Keratinocyte (primary cell): ENCODE results near the gene TMEM258. TPM values are rescaled to one million over a fixed set of nuclear protein-coding genes. Genes with fewer than 3 reads are reported as not detected.

Source experiments
- DNase-seq: peaks from one replicate; pipeline ENCODE4 v3.0.0-alpha.2; 2011; ENCODE audit warnings: low read depth, missing footprints, low spot score
- FAIRE-seq: peaks from 2 replicates; lab custom pipeline; 2011; peaks lifted over from hg19 to GRCh38; lab: Jason Lieb, UNC
- H2AFZ ChIP-seq: 2 replicates; pipeline ENCODE4 v1.6.0; 2012; ENCODE audit warnings: low read length, control low read depth, inconsistent platforms; ENCODE audit not compliant: control insufficient read depth
- H3K27ac ChIP-seq: 2 replicates; pipeline ENCODE4 v1.5.1; 2011; ENCODE audit warnings: low read length; ENCODE audit not compliant: control insufficient read depth, insufficient read depth
- H3K27me3 ChIP-seq: 3 replicates; pipeline ENCODE4 v1.6.0; 2011; ENCODE audit warnings: low read length; ENCODE audit not compliant: control insufficient read depth, insufficient read depth; ENCODE audit errors: extremely low read depth
- H3K36me3 ChIP-seq, 2 experiments: 2 replicates in 1 of 2; 3 replicates in 1 of 2; pipeline ENCODE4 v1.5.1; 2011; ENCODE audit warnings: low read length in 2 of 2, mild to moderate bottlenecking in 1 of 2; ENCODE audit not compliant: control insufficient read depth in 2 of 2, insufficient read depth in 2 of 2; ENCODE audit errors: extremely low read depth in 1 of 2
- H3K4me1 ChIP-seq: 3 replicates; pipeline ENCODE4 v1.5.1; 2011; ENCODE audit warnings: low read length; ENCODE audit not compliant: control insufficient read depth, insufficient read depth; ENCODE audit errors: extremely low read depth
- H3K4me2 ChIP-seq: 3 replicates; pipeline ENCODE4 v1.6.0; 2011; ENCODE audit warnings: low read depth, low read length; ENCODE audit not compliant: control insufficient read depth, insufficient read depth; ENCODE audit errors: extremely low read depth
- H3K4me3 ChIP-seq, 3 experiments: fragments of 200-600 bp in 1 of 3; sonication (generic) in 1 of 3; 2 replicates in 2 of 3; 3 replicates in 1 of 3; pipeline ENCODE4 v1.5.1; 2011 to 2016; ENCODE audit warnings: low read length in 3 of 3, mild to moderate bottlenecking in 3 of 3, control low read depth in 2 of 3, inconsistent platforms in 1 of 3, low read depth in 1 of 3, mixed read lengths in 1 of 3, mixed run types in 1 of 3, moderate library complexity in 1 of 3; ENCODE audit not compliant: control insufficient read depth in 2 of 3, insufficient read depth in 2 of 3; ENCODE audit errors: extremely low read depth in 1 of 3
- H3K79me2 ChIP-seq: 2 replicates; pipeline ENCODE4 v1.6.0; 2012; ENCODE audit warnings: low read length; ENCODE audit not compliant: control insufficient read depth, insufficient read depth
- H3K9ac ChIP-seq: 3 replicates; pipeline ENCODE4 v1.6.0; 2011; ENCODE audit warnings: low read length; ENCODE audit not compliant: control insufficient read depth, insufficient read depth; ENCODE audit errors: extremely low read depth
- H3K9me1 ChIP-seq: 3 replicates; pipeline ENCODE4 v1.6.0; 2011; ENCODE audit warnings: low read length; ENCODE audit not compliant: control insufficient read depth, insufficient read depth; ENCODE audit errors: extremely low read depth
- H3K9me3 ChIP-seq: 2 replicates; pipeline ENCODE4 v1.5.1; 2012; ENCODE audit warnings: low read depth, low read length; ENCODE audit not compliant: control insufficient read depth
- H4K20me1 ChIP-seq: 3 replicates; pipeline ENCODE4 v1.6.0; 2011; ENCODE audit warnings: low read length; ENCODE audit not compliant: control insufficient read depth, insufficient read depth; ENCODE audit errors: extremely low read depth
- EZH2 ChIP-seq: IDR thresholded peaks from one replicate; pipeline ENCODE4 v1.6.1; 2012; ENCODE audit warnings: inconsistent platforms, mild to moderate bottlenecking, low read length, moderate library complexity
- dilution Hi-C: fragments of 300-500 bp; cut with MboI; formaldehyde crosslinking; loops from one replicate; pipeline ENCODE4 v1.7.0; 2020; ENCODE audit warnings: low sequenced_read_pairs; ENCODE audit not compliant: extremely low pct_ligation_motif_present
- polyA plus RNA-seq, 5 experiments: library from polyadenylated mRNA; depleted of rRNA in 3 of 5; stranded (reverse) in 3 of 5; stranded (forward) in 1 of 5; unstranded in 1 of 5; fragments of >200 nt; gene quantifications; 1 replicate in 1 of 5; 2 replicates in 3 of 5; 3 replicates in 1 of 5; pipeline versions ENCODE4 v1.2.1 to v1.2.3, GENCODE V29; 2011 to 2012; ENCODE audit warnings: missing spikeins in 2 of 5, low read depth in 1 of 5, low replicate concordance in 1 of 5
- TF ChIP-seq, protein P1 (sequence below), 3 experiments: IDR thresholded peaks in 1 of 3; conservative IDR thresholded peaks in 1 of 3; optimal IDR thresholded peaks in 1 of 3; 2 replicates in 2 of 3; 3 replicates in 1 of 3; pipeline versions ENCODE3 to v1.5.1; 2011; ENCODE audit warnings: low read length in 3 of 3, mild to moderate bottlenecking in 3 of 3, moderate library complexity in 2 of 3, control low read depth in 1 of 3, inconsistent platforms in 1 of 3; ENCODE audit not compliant: insufficient read depth in 2 of 3; ENCODE audit errors: extremely low read depth in 1 of 3

Gene TMEM258
- polyA plus RNA-seq, 1 donor (not counting 4 experiments of a cell fraction or from before 2014, with no cell fraction given) = 249 TPM

- H4K20me1 ChIP-seq = no peaks in the 10 kb centered on the region
- H3K36me3 ChIP-seq = peaks cover 12 to 30% of the 10 kb centered on the region in 2 experiments
- H3K79me2 ChIP-seq = no peaks in the 10 kb centered on the region
- no peak overlapping the region for H2AFZ ChIP-seq
- H3K9me3 ChIP-seq = no peaks in the 10 kb centered on the region
- FAIRE-seq (no peak), DNase-seq (no peak)
- dilution Hi-C loops = no loop called here
- no peak overlapping the region for H3K4me3 ChIP-seq
- H3K4me2 ChIP-seq = no peak overlapping the region
- no peak for TF ChIP-seq EZH2
- TF ChIP-seq, protein P1, sequence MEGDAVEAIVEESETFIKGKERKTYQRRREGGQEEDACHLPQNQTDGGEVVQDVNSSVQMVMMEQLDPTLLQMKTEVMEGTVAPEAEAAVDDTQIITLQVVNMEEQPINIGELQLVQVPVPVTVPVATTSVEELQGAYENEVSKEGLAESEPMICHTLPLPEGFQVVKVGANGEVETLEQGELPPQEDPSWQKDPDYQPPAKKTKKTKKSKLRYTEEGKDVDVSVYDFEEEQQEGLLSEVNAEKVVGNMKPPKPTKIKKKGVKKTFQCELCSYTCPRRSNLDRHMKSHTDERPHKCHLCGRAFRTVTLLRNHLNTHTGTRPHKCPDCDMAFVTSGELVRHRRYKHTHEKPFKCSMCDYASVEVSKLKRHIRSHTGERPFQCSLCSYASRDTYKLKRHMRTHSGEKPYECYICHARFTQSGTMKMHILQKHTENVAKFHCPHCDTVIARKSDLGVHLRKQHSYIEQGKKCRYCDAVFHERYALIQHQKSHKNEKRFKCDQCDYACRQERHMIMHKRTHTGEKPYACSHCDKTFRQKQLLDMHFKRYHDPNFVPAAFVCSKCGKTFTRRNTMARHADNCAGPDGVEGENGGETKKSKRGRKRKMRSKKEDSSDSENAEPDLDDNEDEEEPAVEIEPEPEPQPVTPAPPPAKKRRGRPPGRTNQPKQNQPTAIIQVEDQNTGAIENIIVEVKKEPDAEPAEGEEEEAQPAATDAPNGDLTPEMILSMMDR (optimal IDR thresholded peaks at IDR 0.05 in 1 of 3, IDR thresholded peaks at IDR 0.05 in 1 of 3, conservative IDR thresholded peaks at IDR 0.05 in 1 of 3; ENCODE audit: extremely low read depth in 1 of 3, insufficient read depth in 2 of 3, low read length in 3 of 3) = no peak
- no peaks in the 10 kb centered on the region for H3K27me3 ChIP-seq
- no peaks in the 10 kb centered on the region for H3K9me1 ChIP-seq
- H3K27ac ChIP-seq = no peak overlapping the region
- H3K9ac ChIP-seq = no peak overlapping the region
- H3K4me1 ChIP-seq = peaks cover 11% of the 10 kb centered on the region
Measured at GRCh38 chr11:61783717-61784505, 8.5 kb downstream of the TMEM258 start.

DNA sequence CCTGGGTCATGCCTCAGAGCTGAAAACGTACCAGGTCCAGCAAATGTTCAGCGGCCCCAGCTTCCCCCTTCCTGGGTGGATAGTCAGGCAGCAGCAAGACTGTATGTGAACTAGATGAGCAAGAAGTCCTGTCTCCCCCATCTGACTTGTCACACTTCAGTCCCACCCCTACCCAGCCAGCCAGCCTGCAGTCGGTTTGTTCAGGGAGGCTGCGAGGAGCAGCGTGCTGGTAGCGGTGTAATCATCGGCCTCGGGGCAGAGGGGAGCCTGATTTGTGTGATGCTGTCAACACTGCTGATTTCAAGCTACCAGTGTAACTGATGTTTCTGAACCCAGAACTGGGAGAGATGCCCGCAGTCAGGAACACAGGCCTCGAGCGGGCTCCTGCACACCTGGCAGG is 9.6 kb downstream of the TMEM258 start:
- no peak overlapping the region for H3K27ac ChIP-seq
- H3K79me2 ChIP-seq = no peaks in the 10 kb centered on the region
- FAIRE-seq (no peak), DNase-seq (no peak)
- H2AFZ ChIP-seq = no peak overlapping the region
- H3K4me2 ChIP-seq = no peak overlapping the region
- peaks cover 11% of the 10 kb centered on the region for H3K4me1 ChIP-seq
- H3K9me3 ChIP-seq = no peaks in the 10 kb centered on the region
- no peak overlapping the region for H3K9ac ChIP-seq
- H3K27me3 ChIP-seq = peaks cover 7% of the 10 kb centered on the region
- dilution Hi-C loops = no loop called here
- H3K36me3 ChIP-seq = peaks cover 7 to 20% of the 10 kb centered on the region in 2 experiments
- H3K4me3 ChIP-seq = no peak overlapping the region
- TF ChIP-seq EZH2 = no peak
- no peaks in the 10 kb centered on the region for H3K9me1 ChIP-seq
- no peaks in the 10 kb centered on the region for H4K20me1 ChIP-seq
